ENCODE measurements around the gene MRPS9.

Gene MRPS9

GRCh38 chr2:105112345-105112744 lies 74.5 kb downstream of the MRPS9 start:
- POLR2A ChIA-PET (ENCODE audit: low non-redundant PET), result no interaction called here
- CTCF ChIA-PET, result no interaction called here
- TF ChIP-seq CTCF (conservative IDR thresholded peaks at IDR 0.05; ENCODE audit: low read depth), result no peak
- no peak overlapping the region for H3K27ac ChIP-seq
- no peak for DNase-seq (ENCODE audit: low spot score)

- no peak for TF ChIP-seq CTCF (conservative IDR thresholded peaks at IDR 0.05; ENCODE audit: low read depth)
- H3K27ac ChIP-seq, result no peak overlapping the region
- DNase-seq (ENCODE audit: low spot score), result no peak
- ChIA-PET CTCF (interaction anchor here (0.5 to 1.5 kb wide), 6 partner anchors 12 to 818 kb away, joined by 3 to 5 read pairs (median 3); no protein-coding TSS in a partner anchor), POLR2A (ENCODE audit: low non-redundant PET) (no interaction called here)
These were observed 75.9 kb downstream of the MRPS9 start for GRCh38 chr2:105113616-105114291.

GRCh38 chr2:105114551-105114950 lies 76.7 kb downstream of the MRPS9 start:
- CTCF ChIA-PET, result interaction anchor here (0.5 to 1.9 kb wide), 6 partner anchors 13 to 819 kb away, joined by 3 to 7 read pairs (median 4); no protein-coding TSS in a partner anchor
- peak; percentile 71 for DNase-seq (ENCODE audit: low spot score)
- TF ChIP-seq CTCF (conservative IDR thresholded peaks at IDR 0.05; ENCODE audit: low read depth), result peak; percentile 74
- POLR2A ChIA-PET (ENCODE audit: low non-redundant PET), result no interaction called here
- no peak overlapping the region for H3K27ac ChIP-seq

- CTCF ChIA-PET, result interaction anchor here (0.6 to 1.9 kb wide), 3 partner anchors 24 to 430 kb away, joined by 3 to 7 read pairs (median 4); no protein-coding TSS in a partner anchor
- no peak for DNase-seq (ENCODE audit: low spot score)
- TF ChIP-seq CTCF (conservative IDR thresholded peaks at IDR 0.05; ENCODE audit: low read depth), result no peak
- POLR2A ChIA-PET (ENCODE audit: low non-redundant PET), result no interaction called here
- H3K27ac ChIP-seq, result no peak overlapping the region
These were observed 78.5 kb downstream of the MRPS9 start for GRCh38 chr2:105116348-105116747.

- ChIA-PET CTCF (interaction anchor here (0.5 to 0.6 kb wide), 2 partner anchors 268 to 399 kb away, joined by 4 read pairs; no protein-coding TSS in a partner anchor), POLR2A (ENCODE audit: low non-redundant PET) (no interaction called here)
- TF ChIP-seq CTCF (conservative IDR thresholded peaks at IDR 0.05; ENCODE audit: low read depth), result no peak
- DNase-seq (ENCODE audit: low spot score), result no peak
- H3K27ac ChIP-seq, result no peak overlapping the region
These were observed 79.7 kb downstream of the MRPS9 start for GRCh38 chr2:105117565-105117964.

- no peak overlapping the region for H3K27ac ChIP-seq
- no peak for DNase-seq (ENCODE audit: low spot score)
- POLR2A ChIA-PET (ENCODE audit: low non-redundant PET), result no interaction called here
- CTCF ChIA-PET, result no interaction called here
- TF ChIP-seq CTCF (conservative IDR thresholded peaks at IDR 0.05; ENCODE audit: low read depth), result no peak
These were observed 81.1 kb downstream of the MRPS9 start for GRCh38 chr2:105118960-105119359.
